GM19043 (cell line): ENCODE results near the gene SAMHD1.
"Not testable (repeated sequence)": the region's sequence is repeated elsewhere in the genome, so short reads cannot be mapped to it uniquely, and the experiment has no call there.

ENCODE experiments used
- ATAC-seq: cut with Tn5 transposase; IDR thresholded peaks from one replicate; pipeline ENCODE4 v1.9.1; 2021; ENCODE audit warnings: low read depth; ENCODE audit not compliant: unreplicated experiment

Gene SAMHD1

DNA sequence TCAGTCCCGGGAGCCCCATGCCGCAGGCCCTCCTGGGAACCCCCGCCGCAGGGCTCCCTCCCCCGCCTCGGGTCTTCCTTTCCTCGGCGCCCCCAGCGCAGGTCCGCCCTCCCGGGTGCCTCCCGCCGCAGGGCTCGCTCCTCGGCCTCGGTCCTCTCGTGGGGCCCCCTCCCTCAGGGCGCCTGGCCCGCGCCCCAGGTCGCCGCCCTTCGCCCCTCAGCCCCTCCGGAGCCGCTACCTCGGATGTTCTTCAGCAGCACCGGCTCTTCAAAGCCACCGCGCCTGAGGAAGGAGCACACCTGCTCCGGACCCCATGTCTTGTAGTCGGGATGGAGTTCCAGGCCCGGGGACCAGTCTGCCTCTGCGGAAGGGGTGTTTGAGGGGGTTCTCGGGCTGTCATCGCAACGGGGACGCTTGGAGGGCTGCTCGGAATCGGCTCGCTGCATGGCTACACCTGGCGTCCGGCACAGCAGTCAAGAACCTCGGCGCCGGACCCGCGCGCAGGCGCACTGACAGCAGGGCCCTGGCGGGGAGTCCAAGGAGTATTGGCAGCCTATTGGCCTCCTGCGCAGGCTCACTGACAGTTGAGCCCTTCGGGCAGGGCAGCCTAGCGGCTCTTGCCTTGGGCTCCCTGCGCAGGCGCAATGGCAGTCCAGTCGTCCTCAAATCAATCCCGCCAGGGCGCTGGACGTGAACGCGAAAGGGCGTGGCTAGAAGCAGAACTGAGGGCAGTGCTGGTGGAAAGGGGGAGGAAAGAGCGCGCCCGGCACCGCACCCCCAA lies at the start of gene SAMHD1:
SAMHD1 (minus strand) TSS at position 511 of the 781 bp plus-strand sequence; CDS start at position 446, 65 bp downstream.
- peak; percentile 85 for ATAC-seq

DNA sequence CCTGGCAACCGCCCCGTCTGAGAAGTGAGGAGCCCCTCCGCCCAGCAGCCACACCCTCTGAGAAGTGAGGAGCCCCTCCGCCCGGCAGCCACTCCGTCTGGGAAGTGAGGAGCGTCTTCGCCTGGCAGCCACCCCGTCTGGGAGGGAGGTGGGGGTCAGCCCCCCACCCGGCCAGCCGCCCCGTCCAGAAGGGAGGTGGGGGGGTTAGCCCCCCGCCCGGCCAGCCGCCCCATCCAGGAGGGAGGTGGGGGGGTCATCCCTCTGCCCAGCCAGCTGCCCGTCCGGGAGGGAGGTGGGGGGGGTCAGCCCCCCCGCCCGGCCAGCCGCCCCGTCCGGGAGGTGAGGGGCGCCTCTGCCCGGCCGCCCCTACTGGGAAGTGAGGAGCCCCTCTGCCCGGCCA lies 48.7 kb upstream of the SAMHD1 start:
- not testable (repeated sequence) for ATAC-seq

GRCh38 chr20:36998652-36999051 lies 47.1 kb upstream of the SAMHD1 start:
- ATAC-seq: no peak

GRCh38 chr20:36997121-36997520 lies 45.6 kb upstream of the SAMHD1 start:
- no peak for ATAC-seq

- ATAC-seq: not testable (repeated sequence)
These were observed 42.7 kb upstream of the SAMHD1 start for GRCh38 chr20:36994221-36994620.

GRCh38 chr20:36992802-36993334 lies 41.4 kb upstream of the SAMHD1 start:
- ATAC-seq: no peak

GRCh38 chr20:36991703-36992102 lies 40.2 kb upstream of the SAMHD1 start:
- no peak for ATAC-seq

GRCh38 chr20:36989797-36990196 lies 38.3 kb upstream of the SAMHD1 start:
- no peak for ATAC-seq

DNA sequence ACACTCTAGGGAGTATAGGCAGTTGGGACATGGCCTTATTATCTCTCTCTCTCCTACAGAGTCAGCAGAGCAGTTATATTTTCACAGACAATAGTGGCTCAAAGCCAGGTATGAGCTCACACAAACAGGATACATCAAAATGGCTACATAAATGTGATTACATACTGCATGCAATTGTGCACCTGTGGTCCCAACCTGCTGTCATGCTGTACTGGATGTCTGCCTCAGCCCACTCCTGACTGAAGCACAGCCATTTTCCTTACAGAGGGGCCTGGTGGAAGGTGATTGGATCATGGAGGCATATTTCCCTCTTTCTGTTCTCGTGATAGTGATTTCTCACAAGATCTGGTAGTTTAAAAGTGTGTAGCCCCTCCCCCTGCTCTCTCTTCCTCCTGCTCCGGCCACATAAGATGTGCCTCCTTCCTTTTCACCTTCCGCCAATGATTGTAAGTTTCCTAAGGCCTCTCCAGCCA lies 37.0 kb upstream of the SAMHD1 start:
- no peak for ATAC-seq

- ATAC-seq: no peak
These were observed 32.7 kb upstream of the SAMHD1 start for GRCh38 chr20:36984257-36984638.

DNA sequence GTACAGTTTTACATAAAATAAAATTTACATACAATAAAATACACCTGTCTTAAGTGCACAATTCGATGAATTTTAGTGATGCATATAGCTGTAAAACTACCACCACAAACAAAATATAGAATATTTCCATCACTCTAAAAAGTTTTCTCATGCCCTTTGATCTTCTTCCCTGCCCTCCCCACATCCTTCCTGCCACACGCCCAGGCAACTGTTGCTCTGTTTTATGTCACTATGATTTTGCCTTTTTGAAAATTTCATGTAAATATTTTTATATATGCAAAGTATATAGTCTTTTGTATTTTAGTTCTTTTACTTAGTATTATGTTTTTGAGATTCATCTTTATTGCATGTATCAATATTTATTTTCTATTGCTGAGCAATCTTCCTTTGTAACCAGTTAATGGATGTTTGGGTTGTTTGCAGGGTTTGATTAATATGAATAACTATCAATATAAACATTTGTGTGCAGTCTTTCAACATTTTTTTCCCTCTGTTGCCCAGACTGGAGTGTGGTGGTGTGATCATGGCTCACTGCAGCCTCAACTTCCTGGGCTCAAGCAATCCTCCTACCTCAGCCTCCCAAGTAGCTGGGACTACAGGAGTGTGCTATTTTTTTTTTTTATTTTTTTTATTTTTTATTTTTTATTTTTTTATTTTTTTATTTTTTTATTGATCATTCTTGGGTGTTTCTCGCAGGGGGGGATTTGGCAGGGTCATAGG lies 23.8 kb upstream of the SAMHD1 start:
- no peak for ATAC-seq

GRCh38 chr20:36974660-36975059 lies 23.2 kb upstream of the SAMHD1 start:
- no peak for ATAC-seq

DNA sequence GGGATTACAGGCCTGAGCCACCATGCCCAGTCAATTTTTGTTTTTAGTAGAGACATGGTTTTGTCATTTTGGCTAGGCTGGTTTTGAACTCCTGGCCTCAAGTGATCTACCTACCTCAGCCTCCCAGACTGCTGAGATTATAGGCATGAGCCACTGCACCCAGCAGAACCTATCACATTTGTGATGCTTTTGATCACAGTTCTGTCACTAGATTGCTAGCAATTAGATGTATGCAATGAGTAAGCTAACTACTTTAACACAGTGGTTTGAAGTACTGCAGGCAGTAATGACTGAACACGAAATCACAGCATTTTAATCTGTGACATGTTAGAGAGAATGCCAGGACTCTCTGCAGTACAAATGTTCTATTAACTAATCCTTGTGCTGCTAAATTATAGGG lies 19.6 kb upstream of the SAMHD1 start:
- ATAC-seq: no peak

DNA sequence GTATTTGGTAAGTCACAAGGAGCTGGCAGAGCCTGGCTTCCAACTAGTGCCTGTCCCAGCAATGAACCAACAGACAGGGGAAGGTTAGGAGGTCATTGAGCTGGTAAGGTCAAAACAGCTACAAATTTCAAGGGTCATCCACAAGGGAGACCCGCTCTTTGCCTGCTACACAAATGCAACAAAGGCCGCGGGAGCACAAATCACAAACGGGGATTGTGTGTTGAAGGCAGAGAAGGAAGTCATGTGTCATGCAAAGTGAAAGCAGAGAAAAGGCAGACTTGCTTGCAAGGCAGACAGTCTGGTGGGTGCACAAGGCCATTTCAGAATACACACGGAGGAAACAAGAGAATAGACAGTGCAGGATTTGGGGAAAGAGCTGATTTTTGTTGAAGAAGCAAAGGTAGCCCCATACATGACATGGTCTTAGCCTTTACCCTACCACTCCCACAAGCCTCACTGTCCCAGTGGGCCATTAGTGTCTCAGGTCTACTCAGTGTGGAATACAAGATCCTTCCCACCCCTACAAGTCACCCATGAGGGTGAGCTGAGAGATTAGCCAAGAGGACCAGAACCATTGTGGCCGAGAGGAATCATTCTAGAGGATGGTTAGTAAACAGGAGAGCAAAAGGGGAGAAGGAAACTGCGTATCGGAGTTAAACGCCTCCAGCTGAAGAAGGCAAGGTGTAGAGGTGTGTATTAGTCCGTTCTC lies 18.1 kb upstream of the SAMHD1 start:
- ATAC-seq: no peak

DNA sequence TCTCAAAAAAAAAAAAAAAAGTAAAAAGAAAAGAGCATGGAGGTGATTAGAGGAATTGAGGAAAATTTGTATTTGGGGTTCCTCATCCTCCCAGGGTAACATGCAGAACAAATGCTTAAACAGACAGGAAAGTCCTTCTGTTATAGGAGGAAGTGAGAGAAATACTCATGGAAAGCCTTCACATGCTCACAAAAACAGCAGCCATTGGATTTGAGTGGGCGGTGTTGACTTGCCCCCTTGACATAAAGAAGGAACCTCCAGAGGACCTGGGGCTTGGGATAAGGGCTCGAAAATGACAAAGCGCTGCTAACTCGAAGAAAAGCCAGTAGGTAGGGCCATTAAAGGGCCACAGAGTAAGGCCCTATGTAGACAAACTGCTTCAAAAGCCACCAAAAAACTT lies 17.5 kb upstream of the SAMHD1 start:
- ATAC-seq: no peak

- ATAC-seq: no peak
These were observed 16.1 kb upstream of the SAMHD1 start for GRCh38 chr20:36967636-36968035.

DNA sequence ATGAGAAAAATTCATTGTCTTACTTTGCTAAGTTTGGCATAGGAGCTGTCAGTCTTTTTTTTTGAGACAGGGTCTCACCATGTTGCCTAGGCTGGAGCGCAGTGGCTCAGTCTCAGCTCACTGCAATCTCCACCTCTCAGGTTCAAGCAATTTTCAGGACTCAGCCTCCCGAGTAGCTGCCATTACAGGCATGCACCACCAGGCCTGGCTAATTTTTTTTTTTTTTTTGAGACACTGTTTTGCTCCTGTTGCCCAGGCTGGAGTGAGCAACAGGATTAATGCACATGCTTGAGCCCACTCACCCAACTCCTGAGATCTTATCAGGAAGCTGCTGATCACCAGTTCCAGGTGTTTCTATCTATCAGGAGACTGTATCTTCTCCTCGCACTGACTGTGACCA lies 15.5 kb upstream of the SAMHD1 start:
- ATAC-seq: not testable (repeated sequence)

- not testable (repeated sequence) for ATAC-seq
These were observed 10.9 kb upstream of the SAMHD1 start for GRCh38 chr20:36962354-36962941.

DNA sequence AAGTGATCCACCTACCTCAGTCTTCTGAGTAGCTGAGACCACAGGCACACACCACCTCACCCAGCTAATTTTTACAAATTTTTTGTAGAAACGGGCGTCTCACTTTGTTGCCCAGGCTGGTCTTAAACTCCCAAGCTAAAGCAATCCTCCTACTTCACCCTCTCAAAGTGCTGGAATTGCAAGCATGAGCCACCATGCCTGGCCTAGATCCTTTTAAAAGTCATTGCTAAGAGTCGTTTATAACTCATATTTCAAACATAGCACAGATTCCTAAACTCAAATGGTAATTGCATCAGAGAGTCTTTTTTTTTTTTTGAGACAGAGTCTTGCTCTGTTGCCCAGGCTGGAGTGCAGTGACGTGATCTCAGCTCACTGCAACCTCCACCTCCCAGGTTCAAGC lies 7.7 kb upstream of the SAMHD1 start:
- ATAC-seq: no peak

- ATAC-seq: no peak
These were observed 6.6 kb upstream of the SAMHD1 start for GRCh38 chr20:36957875-36958667.
